HL-60/S4 treated with phorbol 12-myristate 13-acetate at 8.2 ng/mL for 4 days and 3 days (cell line): ENCODE measurements around the gene NUP210L.

Source experiments
- in situ Hi-C: fragments of 300-500 bp; cut with MboI; formaldehyde crosslinking; loops from 2 replicates; pipeline ENCODE4 v1.15.0; 2022; ENCODE audit warnings: low sequenced_read_pairs

NUP210L gene

DNA sequence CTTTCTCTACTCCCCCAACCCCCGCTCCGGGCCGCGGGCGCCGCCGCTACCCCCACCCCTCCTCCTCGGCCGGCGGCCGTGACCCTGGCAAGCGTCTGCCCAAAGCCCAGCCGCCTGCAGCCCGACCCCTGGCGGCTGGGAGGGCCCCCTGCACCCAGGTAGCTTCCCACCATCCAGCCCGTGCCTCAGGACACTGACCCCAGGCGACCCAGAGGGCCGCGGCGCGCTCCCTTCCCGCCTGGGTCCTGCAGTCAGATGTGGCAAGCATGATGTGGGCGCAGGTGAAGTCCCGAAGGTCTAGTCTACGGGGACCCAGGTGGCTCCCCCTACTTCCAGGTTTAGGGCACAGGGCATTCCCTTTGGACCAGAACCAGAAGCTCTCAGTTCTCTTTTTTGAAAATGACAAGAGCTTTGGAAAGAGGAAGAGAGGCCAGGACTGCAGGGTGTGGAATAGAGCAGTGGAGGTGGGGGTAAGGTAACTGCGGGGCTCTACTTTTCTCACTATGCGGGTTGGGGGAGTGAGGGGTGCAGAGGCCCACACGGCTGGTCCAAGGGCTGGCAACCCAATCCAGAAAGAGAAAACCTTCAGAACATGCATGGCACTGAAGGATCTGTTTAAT is 208.1 kb downstream of the NUP210L start, which contains the start of gene DENND4B:
Gene DENND4B, minus strand, starts transcription at position 97 of the 620 bp plus-strand sequence. CDS start 2,344 bp downstream, outside the sequence.
- in situ Hi-C loops, result no loop called here

DNA sequence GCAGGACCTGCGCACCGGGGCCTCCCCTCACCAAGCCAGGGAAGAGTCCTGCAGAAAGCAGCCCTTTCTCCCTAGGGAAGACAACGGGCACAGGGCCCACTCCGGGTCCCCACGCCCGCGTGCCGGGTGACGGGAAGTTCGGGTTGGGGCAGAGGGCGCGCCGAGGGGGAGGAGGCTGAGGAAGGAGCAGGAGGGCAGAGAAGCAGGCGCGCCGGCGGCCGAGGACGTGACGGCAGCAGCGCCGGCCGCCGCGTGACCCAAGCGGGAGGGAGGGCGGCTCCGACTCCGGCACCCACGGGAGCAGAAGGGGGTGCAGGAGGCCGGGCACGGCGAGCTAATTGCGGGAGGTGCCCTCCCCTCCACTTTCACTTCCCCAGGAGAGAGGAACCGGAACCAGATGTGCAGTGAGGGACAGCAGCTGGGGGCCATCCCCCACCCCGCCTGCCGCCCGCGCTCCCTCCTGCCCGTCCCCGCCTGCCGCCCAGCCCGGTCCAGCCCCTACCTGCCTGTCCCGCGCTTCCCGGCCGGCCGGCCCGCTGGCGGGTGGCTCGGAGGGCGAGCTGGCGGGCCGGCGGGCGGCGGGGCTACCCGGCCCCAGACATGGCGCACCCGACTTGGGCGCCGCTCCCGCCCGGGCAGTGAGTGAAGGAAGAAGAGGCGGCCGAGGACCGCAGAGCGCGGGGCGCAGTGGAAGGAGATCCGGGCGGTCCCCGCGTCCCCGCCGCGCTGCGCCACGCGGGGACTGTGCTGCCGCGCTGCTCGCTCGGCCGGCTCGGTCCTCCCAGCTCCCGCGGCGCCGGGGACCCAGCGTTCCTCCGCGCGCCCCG is 208.9 kb downstream of the NUP210L start:
- in situ Hi-C loops, result no loop called here

DNA sequence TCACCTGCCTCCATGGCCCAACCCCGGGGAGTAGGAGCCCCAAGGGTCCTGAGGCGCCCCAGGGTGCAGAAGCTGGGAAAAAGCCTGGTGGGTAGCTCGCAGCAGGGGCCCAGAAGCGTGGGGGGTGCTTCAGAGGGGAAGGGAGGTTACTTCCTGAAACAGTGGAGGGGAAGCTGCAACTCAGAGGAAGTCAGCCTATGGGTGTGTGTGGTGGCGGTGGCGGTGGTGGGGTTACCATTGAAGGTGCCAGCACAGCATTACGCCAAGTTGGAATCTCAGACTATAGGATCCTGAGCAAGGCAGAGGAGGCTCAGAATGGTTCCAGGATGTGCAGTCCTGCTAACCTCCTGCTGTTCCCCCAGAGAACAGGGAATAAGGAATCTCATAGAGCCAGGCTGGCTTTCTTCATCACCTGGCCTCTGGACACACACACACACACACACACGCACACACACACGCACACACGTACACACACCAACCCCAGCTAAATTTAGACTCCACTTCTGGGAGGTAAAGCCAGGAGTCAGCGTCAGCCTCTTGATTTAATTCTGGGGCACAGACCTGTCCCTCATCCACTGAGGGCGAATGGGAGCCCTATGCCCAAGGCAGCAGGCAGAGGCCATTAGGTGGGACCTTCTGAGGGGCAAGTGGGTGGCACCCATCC is 209.6 kb downstream of the NUP210L start:
- in situ Hi-C loops, result no loop called here

DNA sequence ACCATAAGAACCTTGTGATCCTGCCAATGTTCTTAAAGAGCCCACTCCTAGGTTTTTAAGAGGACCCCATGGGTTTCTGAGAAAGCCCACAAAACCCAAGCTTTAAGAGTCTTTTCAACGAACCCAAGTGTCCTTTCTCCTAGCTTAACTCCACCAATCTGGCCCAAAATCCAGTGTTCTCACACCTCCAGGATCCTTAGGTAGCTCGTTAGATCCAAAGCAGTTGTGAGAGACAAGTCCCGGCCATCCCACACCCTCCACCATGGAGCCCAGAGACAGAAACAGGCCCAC is 210.1 kb downstream of the NUP210L start:
- in situ Hi-C loops, result no loop called here

DNA sequence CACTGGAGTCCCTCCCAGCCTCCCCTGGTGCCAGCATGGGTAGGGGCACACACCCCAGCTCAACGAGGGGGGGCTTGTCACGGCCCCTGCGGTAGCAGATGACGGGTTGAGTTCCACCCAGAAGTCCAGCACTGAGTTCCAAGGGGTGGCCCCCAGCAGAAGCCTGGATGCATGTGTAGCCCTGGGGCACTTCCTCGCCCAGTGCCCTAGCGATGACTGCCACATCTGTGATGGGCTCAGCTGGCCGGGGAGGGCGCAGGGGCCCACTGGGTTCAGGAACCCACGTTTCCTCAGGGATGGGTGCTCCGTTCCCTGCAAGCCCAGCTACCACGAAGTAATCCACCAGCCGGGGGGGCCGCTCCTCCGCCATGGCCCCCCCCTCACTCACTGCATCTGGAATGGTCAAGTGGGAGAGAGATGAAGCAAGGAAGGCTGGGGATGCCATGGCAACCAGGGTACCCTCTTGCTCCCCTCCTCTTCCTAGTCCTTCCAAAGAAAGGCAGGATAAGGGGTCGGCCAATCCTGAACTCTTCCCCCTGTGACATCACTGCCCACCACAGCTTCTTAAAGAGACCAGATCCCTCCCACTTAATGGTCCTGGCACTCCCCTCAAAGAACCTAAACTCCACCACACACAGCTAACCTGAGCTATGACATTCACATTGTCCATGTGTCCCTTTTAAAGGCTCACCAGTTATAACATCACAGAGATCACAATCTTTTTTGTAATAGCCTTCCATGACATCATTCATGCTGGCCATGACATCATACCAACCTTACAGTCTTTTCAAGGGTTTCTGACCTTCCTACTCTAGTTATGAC is 210.7 kb downstream of the NUP210L start:
- in situ Hi-C loops, result no loop called here

DNA sequence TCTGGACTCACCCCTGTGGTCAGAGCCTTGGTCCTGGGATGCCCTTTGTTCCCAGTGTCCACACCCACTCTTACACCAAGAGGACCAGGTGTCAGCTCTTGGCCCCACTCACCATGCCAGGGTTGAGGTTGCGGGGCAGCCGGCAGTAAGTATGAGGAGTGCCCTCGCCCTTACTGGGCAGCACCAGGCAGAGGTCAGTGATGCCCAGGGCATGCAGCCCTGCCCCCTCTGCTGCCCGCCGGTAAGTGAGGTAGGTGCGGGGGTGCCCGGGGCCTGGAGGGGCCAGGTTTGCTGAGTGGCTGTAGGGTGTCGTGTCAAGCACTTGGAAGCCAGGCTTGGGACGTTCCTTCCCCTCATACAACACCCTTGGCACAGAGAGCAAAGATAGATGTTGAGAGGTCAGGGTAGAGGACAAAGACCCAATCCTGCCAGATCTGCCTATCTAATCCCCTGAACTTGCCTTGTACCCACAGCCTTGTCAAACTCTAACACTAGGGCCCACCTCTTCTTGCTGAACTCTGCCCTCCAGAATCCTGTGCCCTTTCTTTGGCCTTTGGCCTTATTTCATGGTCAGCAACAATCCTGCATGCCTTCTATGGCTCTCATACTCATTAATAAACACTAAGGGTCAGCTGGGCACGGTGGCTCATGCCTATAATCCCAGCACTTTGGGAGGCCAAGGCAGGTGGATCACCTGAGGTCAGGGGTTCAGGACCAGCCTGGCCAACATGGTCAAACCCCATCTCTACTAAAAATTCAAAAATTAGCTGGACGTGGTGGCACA is 211.9 kb downstream of the NUP210L start:
- in situ Hi-C loops, result no loop called here
